Body of pancreas (tissue), 4 donors: ENCODE results near the gene SP6. TPM values are rescaled to one million over a fixed set of nuclear protein-coding genes. Genes with fewer than 3 reads are reported as not detected.

Source experiments
- ATAC-seq: fragments of 150-250 bp; one replicate; pipeline ENCODE4 v1.9.1; 2016
- DNase-seq, 4 donors: peaks; one replicate each; pipeline ENCODE4 v3.0.0-alpha.2; 2019
- H3K27ac ChIP-seq, 4 donors: fragments of 200-600 bp; sonication (generic); 1 replicate in 3 of 4; 2 replicates in 1 of 4; pipeline versions ENCODE4 v1.5.1 to v1.6.1; 2016 to 2019; ENCODE audit warnings: mild to moderate bottlenecking in 1 of 4, mixed read lengths in 1 of 4, moderate library complexity in 1 of 4
- H3K27me3 ChIP-seq, 2 donors: fragments of 200-600 bp; sonication (generic); one replicate each; pipeline ENCODE4 v1.6.0; 2016; ENCODE audit warnings: mild to moderate bottlenecking in 1 of 2
- H3K36me3 ChIP-seq, 2 donors: fragments of 200-600 bp; sonication (generic); replicated peaks in 1 of 2; 2 replicates each; pipeline ENCODE4 v1.5.1; 2016; ENCODE audit warnings: low read depth in 2 of 2; ENCODE audit not compliant: insufficient read depth in 1 of 2
- H3K4me1 ChIP-seq: fragments of 200-600 bp; sonication (generic); one replicate; pipeline ENCODE4 v1.6.0; 2016
- H3K4me3 ChIP-seq, 2 donors: fragments of 200-600 bp; sonication (generic); 1 replicate in 1 of 2; 2 replicates in 1 of 2; pipeline ENCODE4 v1.5.1; 2016 to 2019
- H3K9me3 ChIP-seq, 3 donors: fragments of 200-600 bp; sonication (generic); 1 replicate in 2 of 3; 2 replicates in 1 of 3; pipeline ENCODE4 v1.5.1; 2016
- POLR2A ChIP-seq, 3 donors: fragments of 450-650 bp; IDR thresholded peaks; one replicate each; pipeline ENCODE4 v1.6.1; 2016; ENCODE audit warnings: antibody characterized with exemption in 3 of 3, mild to moderate bottlenecking in 2 of 3
- WGBS, 2 donors: methylation state at CpG; one replicate each; pipeline ENCODE4 v1.1.5; 2017; 5-methylcytosine and 5-hydroxymethylcytosine counted together
- intact Hi-C: fragments of 100-400 bp; cut with DNase I; formaldehyde crosslinking; loops from one replicate; pipeline ENCODE4 v1.15.1; 2023
- total RNA-seq, 2 donors: library from RNA; depleted of rRNA; stranded (reverse); fragments of >200 nt; gene quantifications; one replicate each; pipeline ENCODE4 v1.1.0, GENCODE V29; 2016
- TF ChIP-seq, protein P1 (sequence below), 7 experiments: fragments of 450-650 bp in 4 of 7; fragments of 200-600 bp in 3 of 7; sonication (generic) in 3 of 7; IDR thresholded peaks; one replicate each; pipeline ENCODE4 v1.5.1; 2016 to 2019; ENCODE audit warnings: antibody characterized with exemption in 7 of 7

The SP6 gene
- total RNA-seq, 2 donors from 2014 or later, result 0.26 to 0.99 TPM

GRCh38 chr17:47831003-47831933, 19.7 kb downstream of the SP6 start, which contains the start of the genes LRRC46 and MRPL10:
TSS of gene LRRC46 (plus strand) at chr17:47831670. CDS start at chr17:47831990, 320 bp downstream.
TSS of gene MRPL10 (minus strand) at chr17:47831541. CDS start at chr17:47831511, 30 bp downstream.
- 0% methylated on average over 28 to 42 of the region's 42 CpGs for WGBS, 2 donors
- Histone ChIP-seq H3K27me3 (no peaks in the 10 kb centered on the region), H3K4me3 (peak within 1 kb of the TSS; percentile 58 to 67), H3K9me3 (no peaks in the 10 kb centered on the region), H3K4me1 (peaks cover 20% of the 10 kb centered on the region), H3K36me3 (peaks cover 8 to 13% of the 10 kb centered on the region in 2 donors), H3K27ac (peak within 1 kb of the TSS; percentile 23 to 78 (median 61))
- TF ChIP-seq, protein P1, sequence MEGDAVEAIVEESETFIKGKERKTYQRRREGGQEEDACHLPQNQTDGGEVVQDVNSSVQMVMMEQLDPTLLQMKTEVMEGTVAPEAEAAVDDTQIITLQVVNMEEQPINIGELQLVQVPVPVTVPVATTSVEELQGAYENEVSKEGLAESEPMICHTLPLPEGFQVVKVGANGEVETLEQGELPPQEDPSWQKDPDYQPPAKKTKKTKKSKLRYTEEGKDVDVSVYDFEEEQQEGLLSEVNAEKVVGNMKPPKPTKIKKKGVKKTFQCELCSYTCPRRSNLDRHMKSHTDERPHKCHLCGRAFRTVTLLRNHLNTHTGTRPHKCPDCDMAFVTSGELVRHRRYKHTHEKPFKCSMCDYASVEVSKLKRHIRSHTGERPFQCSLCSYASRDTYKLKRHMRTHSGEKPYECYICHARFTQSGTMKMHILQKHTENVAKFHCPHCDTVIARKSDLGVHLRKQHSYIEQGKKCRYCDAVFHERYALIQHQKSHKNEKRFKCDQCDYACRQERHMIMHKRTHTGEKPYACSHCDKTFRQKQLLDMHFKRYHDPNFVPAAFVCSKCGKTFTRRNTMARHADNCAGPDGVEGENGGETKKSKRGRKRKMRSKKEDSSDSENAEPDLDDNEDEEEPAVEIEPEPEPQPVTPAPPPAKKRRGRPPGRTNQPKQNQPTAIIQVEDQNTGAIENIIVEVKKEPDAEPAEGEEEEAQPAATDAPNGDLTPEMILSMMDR (IDR thresholded peaks at IDR 0.05), result peak in 2 of 7 experiments; percentile 14 to 19
- TF ChIP-seq POLR2A (IDR thresholded peaks at IDR 0.05), result peak; percentile 42 to 87 (median 82)
- ATAC-seq (peak; percentile 99), DNase-seq (peak; percentile 93 to 95 (median 94))
- intact Hi-C loops, result loop anchor here (10.0 kb wide), 1 partner anchor 184 kb away; no protein-coding TSS in a partner anchor

GRCh38 chr17:47830396-47831002, 20.5 kb downstream of the SP6 start:
- no peak for ATAC-seq
- H3K9me3 ChIP-seq, result no peaks in the 10 kb centered on the region
- intact Hi-C loops, result loop anchor here (10.0 kb wide), 1 partner anchor 184 kb away; no protein-coding TSS in a partner anchor
- no peak for DNase-seq
- TF ChIP-seq, protein P1 (IDR thresholded peaks at IDR 0.05), result no peak
- TF ChIP-seq POLR2A (IDR thresholded peaks at IDR 0.05), result no peak
- peak overlapping the region; percentile 58 to 67 for H3K4me3 ChIP-seq
- 48 to 50% methylated on average over 17 of the region's 18 CpGs for WGBS, 2 donors
- H3K27ac ChIP-seq, result peak overlapping the region in 3 of 4 donors; percentile 49 to 78 (median 73)
- peaks cover 20% of the 10 kb centered on the region for H3K4me1 ChIP-seq
- H3K36me3 ChIP-seq, result peaks cover 9 to 13% of the 10 kb centered on the region in 2 donors
- H3K27me3 ChIP-seq, result no peaks in the 10 kb centered on the region

- no peak overlapping the region for H3K27ac ChIP-seq
- TF ChIP-seq, protein P1 (IDR thresholded peaks at IDR 0.05), result no peak
- TF ChIP-seq POLR2A (IDR thresholded peaks at IDR 0.05), result no peak
- no peak overlapping the region for H3K4me3 ChIP-seq
- peaks cover 20% of the 10 kb centered on the region for H3K4me1 ChIP-seq
- no peaks in the 10 kb centered on the region for H3K27me3 ChIP-seq
- WGBS, 2 donors, result 62 to 84% methylated on average over 3 of the region's 3 CpGs
- intact Hi-C loops, result loop anchor here (10.0 kb wide), 1 partner anchor 185 kb away; no protein-coding TSS in a partner anchor
- peaks cover 9 to 15% of the 10 kb centered on the region in 2 donors for H3K36me3 ChIP-seq
- no peak for DNase-seq
- ATAC-seq, result no peak
- no peaks in the 10 kb centered on the region for H3K9me3 ChIP-seq
Observed at GRCh38 chr17:47829870-47830269, 21.1 kb downstream of the SP6 start.

GRCh38 chr17:47823519-47823918, 27.4 kb downstream of the SP6 start:
- Histone ChIP-seq H3K4me3 (no peak overlapping the region), H3K36me3 (peaks cover 9 to 17% of the 10 kb centered on the region in 2 donors), H3K4me1 (peaks cover 22% of the 10 kb centered on the region), H3K9me3 (no peaks in the 10 kb centered on the region), H3K27me3 (no peaks in the 10 kb centered on the region), H3K27ac (no peak overlapping the region)
- intact Hi-C loops, result no loop called here
- TF ChIP-seq, protein P1 (IDR thresholded peaks at IDR 0.05), result no peak
- TF ChIP-seq POLR2A (IDR thresholded peaks at IDR 0.05), result no peak
- no peak for ATAC-seq
- DNase-seq, result no peak
- WGBS, 2 donors, result 83 to 85% methylated on average over 4 of the region's 4 CpGs
